Stimulated activated CD4-positive, alpha-beta T cell treated with anti-CD3 and anti-CD28 coated beads, TNF-alpha, amount 100 ng/mL, for 4 hours (primary cell): ENCODE results near the gene LENEP.

Source experiments
- DNase-seq, 3 experiments: peaks; one replicate each; pipeline ENCODE4 v3.0.0-alpha.2; 2020; ENCODE audit warnings: low read depth in 3 of 3

LENEP gene

GRCh38 chr1:154993572-154994268, at the start of gene LENEP:
TSS of gene LENEP (plus strand) at chr1:154993586. CDS start at chr1:154993608, 22 bp downstream.
- no peak for DNase-seq

- DNase-seq, result no peak
These were observed 49.6 kb upstream of the LENEP start for GRCh38 chr1:154943649-154944400.

GRCh38 chr1:154944401-154945159, 48.8 kb upstream of the LENEP start:
- no peak for DNase-seq

- no peak for DNase-seq
These were observed 48.0 kb upstream of the LENEP start for GRCh38 chr1:154945160-154945961.

- no peak for DNase-seq
These were observed 47.2 kb upstream of the LENEP start for GRCh38 chr1:154945962-154946850.

GRCh38 chr1:154948079-154948478, 45.3 kb upstream of the LENEP start:
- no peak for DNase-seq

- peak in 2 of 3 experiments; percentile 32 to 33 for DNase-seq
These were observed 41.3 kb upstream of the LENEP start for GRCh38 chr1:154951901-154952657.

- no peak for DNase-seq
These were observed 40.7 kb upstream of the LENEP start for GRCh38 chr1:154952664-154953063.

GRCh38 chr1:154953611-154954038, 39.8 kb upstream of the LENEP start:
- DNase-seq, result no peak

GRCh38 chr1:154954541-154954940, 38.8 kb upstream of the LENEP start:
- DNase-seq, result no peak

GRCh38 chr1:154955039-154955717, 38.2 kb upstream of the LENEP start:
- DNase-seq, result peak in 2 of 3 experiments; percentile 58 to 71

- DNase-seq, result peak in 2 of 3 experiments; percentile 66 to 71
These were observed 37.5 kb upstream of the LENEP start, which contains the start of gene PBXIP1 for GRCh38 chr1:154955718-154956543. TSS of gene PBXIP1 (minus strand) at chr1:154956099. CDS start at chr1:154953721, 2,378 bp downstream.

GRCh38 chr1:154956544-154956941, 36.8 kb upstream of the LENEP start:
- no peak for DNase-seq

GRCh38 chr1:154957091-154957657, 36.2 kb upstream of the LENEP start:
- no peak for DNase-seq

GRCh38 chr1:154958036-154958435, 35.4 kb upstream of the LENEP start:
- no peak for DNase-seq

- no peak for DNase-seq
These were observed 34.5 kb upstream of the LENEP start for GRCh38 chr1:154958681-154959425.

GRCh38 chr1:154959426-154959780, 34.0 kb upstream of the LENEP start:
- no peak for DNase-seq
